WTC11 (cell line): ENCODE measurements around the gene ACP3. TPM values are rescaled to one million over a fixed set of nuclear protein-coding genes. Genes with fewer than 3 reads are reported as not detected.

Experiments
- ATAC-seq: fragments of 200-7000 bp; cut with Tn5 transposase; 2 replicates; pipeline ENCODE4 v1.10.0; 2021; ENCODE audit warnings: mild to moderate bottlenecking, moderate library complexity
- CTCF ChIA-PET: fragments of 300-600 bp; sonication (Branson Sonifier 250); formaldehyde crosslinking; loops from one replicate; lab custom pipeline; 2021; ENCODE audit warnings: antibody characterized with exemption; lab: Charles Lee
- POLR2A ChIA-PET: fragments of 350-600 bp; sonication (Branson Sonifier 250); formaldehyde crosslinking; loops from one replicate; lab custom pipeline; 2021; ENCODE audit warnings: antibody characterized with exemption; lab: Charles Lee
- DNase-seq: peaks from one replicate; pipeline ENCODE4 v3.0.0; 2021; ENCODE audit warnings: low spot score
- H3K27ac Mint-ChIP-seq: 2 replicates; pipeline ENCODE4 v1.8.0; 2021; ENCODE audit warnings: mixed read lengths
- H3K27me3 Mint-ChIP-seq: 2 replicates; pipeline ENCODE4 v1.8.0; 2021; ENCODE audit warnings: low read depth, mild to moderate bottlenecking, moderate library complexity, mixed read lengths
- H3K36me3 Mint-ChIP-seq: 2 replicates; pipeline ENCODE4 v1.8.0; 2021; ENCODE audit warnings: mixed read lengths
- H3K4me1 Mint-ChIP-seq: 2 replicates; pipeline ENCODE4 v1.8.0; 2022; ENCODE audit warnings: mixed read lengths
- H3K4me3 Mint-ChIP-seq: 2 replicates; pipeline ENCODE4 v1.8.0; 2021; ENCODE audit warnings: mild to moderate bottlenecking, moderate library complexity, mixed read lengths
- H3K9me3 Mint-ChIP-seq: 2 replicates; pipeline ENCODE4 v1.8.0; 2021; ENCODE audit warnings: mixed read lengths
- ATF3 ChIP-seq: sonication (generic); formaldehyde crosslinking; conservative IDR thresholded peaks from 2 replicates; pipeline ENCODE4 v1.8.1; 2022; ENCODE audit warnings: mild to moderate bottlenecking, missing genetic modification reagents
- CREB1 ChIP-seq: sonication (generic); formaldehyde crosslinking; IDR thresholded peaks from 2 replicates; pipeline ENCODE4 v1.8.0; 2023; ENCODE audit warnings: mild to moderate bottlenecking, missing genetic modification reagents
- CREM ChIP-seq: sonication (generic); formaldehyde crosslinking; IDR thresholded peaks from 2 replicates; pipeline ENCODE4 v1.8.1; 2022; ENCODE audit warnings: mild to moderate bottlenecking, missing genetic modification reagents, moderate library complexity
- ELF4 ChIP-seq: sonication (generic); formaldehyde crosslinking; IDR thresholded peaks from 2 replicates; pipeline ENCODE4 v1.8.1; 2022; ENCODE audit warnings: low read depth, mild to moderate bottlenecking, moderate library complexity, missing genetic modification reagents
- EMX1 ChIP-seq: fragments of 250-450 bp; sonication (Bioruptor Pico); IDR thresholded peaks from 2 replicates; pipeline ENCODE4 v1.8.0; 2021; ENCODE audit warnings: mild to moderate bottlenecking
- ETV6 ChIP-seq: sonication (generic); formaldehyde crosslinking; IDR thresholded peaks from 2 replicates; pipeline ENCODE4 v1.8.1; 2022; ENCODE audit warnings: mild to moderate bottlenecking, missing genetic modification reagents
- FOXJ3 ChIP-seq: sonication (generic); formaldehyde crosslinking; IDR thresholded peaks from 2 replicates; pipeline ENCODE4 v1.9.0; 2021; ENCODE audit warnings: missing genetic modification reagents, mild to moderate bottlenecking, borderline replicate concordance
- MYBL2 ChIP-seq: sonication (generic); formaldehyde crosslinking; IDR thresholded peaks from 2 replicates; pipeline ENCODE4 v1.8.1; 2023; ENCODE audit warnings: mild to moderate bottlenecking, moderate library complexity, missing genetic modification reagents
- NFE2L1 ChIP-seq: sonication (generic); formaldehyde crosslinking; IDR thresholded peaks from 2 replicates; pipeline ENCODE4 v1.8.1; 2023; ENCODE audit warnings: missing genetic modification reagents
- NFYB ChIP-seq: sonication (generic); formaldehyde crosslinking; conservative IDR thresholded peaks from 2 replicates; pipeline ENCODE4 v1.8.0; 2022; ENCODE audit warnings: low read depth, missing genetic modification reagents
- NR3C1 ChIP-seq: sonication (generic); formaldehyde crosslinking; conservative IDR thresholded peaks from 2 replicates; pipeline ENCODE4 v1.8.1; 2023; ENCODE audit warnings: low read depth, mild to moderate bottlenecking, missing genetic modification reagents
- RORB ChIP-seq: fragments of 250-450 bp; sonication (Bioruptor Pico); IDR thresholded peaks from 2 replicates; pipeline ENCODE4 v1.9.0; 2021; ENCODE audit warnings: mild to moderate bottlenecking
- SMAD3 ChIP-seq: sonication (generic); formaldehyde crosslinking; IDR thresholded peaks from 2 replicates; pipeline ENCODE4 v1.8.0; 2022; ENCODE audit warnings: missing genetic modification reagents, mild to moderate bottlenecking, borderline replicate concordance
- TEAD4 ChIP-seq: sonication (generic); formaldehyde crosslinking; IDR thresholded peaks from 2 replicates; pipeline ENCODE4 v1.8.0; 2022; ENCODE audit warnings: mild to moderate bottlenecking, missing genetic modification reagents
- ZBTB21 ChIP-seq: sonication (generic); formaldehyde crosslinking; IDR thresholded peaks from 2 replicates; pipeline ENCODE4 v1.8.1; 2023; ENCODE audit warnings: mild to moderate bottlenecking, missing genetic modification reagents, borderline replicate concordance
- ZNF138 ChIP-seq: sonication (generic); formaldehyde crosslinking; conservative IDR thresholded peaks from 2 replicates; pipeline ENCODE4 v1.8.1; 2022; ENCODE audit warnings: mild to moderate bottlenecking, moderate library complexity, missing genetic modification reagents
- ZNF281 ChIP-seq: sonication (generic); formaldehyde crosslinking; IDR thresholded peaks from 2 replicates; pipeline ENCODE4 v1.8.0; 2023; ENCODE audit warnings: mild to moderate bottlenecking, missing genetic modification reagents
- total RNA-seq: library from RNA; stranded (reverse); gene quantifications from 3 replicates; pipeline ENCODE4 v1.2.3, GENCODE V29; 2021
- TF ChIP-seq, protein P1 (sequence below): sonication (generic); formaldehyde crosslinking; IDR thresholded peaks from 2 replicates; pipeline ENCODE4 v1.8.0; 2023; ENCODE audit warnings: missing genetic modification reagents
- TF ChIP-seq, protein P2 (sequence below): sonication (generic); formaldehyde crosslinking; IDR thresholded peaks from 2 replicates; pipeline ENCODE4 v1.8.1; 2022; ENCODE audit warnings: mild to moderate bottlenecking, missing genetic modification reagents, moderate library complexity, borderline replicate concordance
- TF ChIP-seq, protein P3 (sequence below): sonication (generic); formaldehyde crosslinking; IDR thresholded peaks from 2 replicates; pipeline ENCODE4 v1.8.1; 2023; ENCODE audit warnings: mild to moderate bottlenecking, missing genetic modification reagents
- TF ChIP-seq, protein P4 (sequence below): sonication (generic); formaldehyde crosslinking; IDR thresholded peaks from 2 replicates; pipeline ENCODE4 v1.8.0; 2022; ENCODE audit warnings: mild to moderate bottlenecking, missing genetic modification reagents
- TF ChIP-seq, protein P5 (sequence below): sonication (generic); formaldehyde crosslinking; IDR thresholded peaks from 2 replicates; pipeline ENCODE4 v1.8.1; 2022; ENCODE audit warnings: low read depth, missing genetic modification reagents, borderline replicate concordance

The ACP3 gene
- total RNA-seq, 1 experiment from 2014 or later = 2.5 TPM

GRCh38 chr3:132332508-132332907 lies 15.3 kb downstream of the ACP3 start (continued):
- TF ChIP-seq ZNF281 (CRISPR knock-in tag) = no peak
- TF ChIP-seq, protein P1, sequence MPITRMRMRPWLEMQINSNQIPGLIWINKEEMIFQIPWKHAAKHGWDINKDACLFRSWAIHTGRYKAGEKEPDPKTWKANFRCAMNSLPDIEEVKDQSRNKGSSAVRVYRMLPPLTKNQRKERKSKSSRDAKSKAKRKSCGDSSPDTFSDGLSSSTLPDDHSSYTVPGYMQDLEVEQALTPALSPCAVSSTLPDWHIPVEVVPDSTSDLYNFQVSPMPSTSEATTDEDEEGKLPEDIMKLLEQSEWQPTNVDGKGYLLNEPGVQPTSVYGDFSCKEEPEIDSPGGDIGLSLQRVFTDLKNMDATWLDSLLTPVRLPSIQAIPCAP (CRISPR knock-in tag) = no peak
- no peak for TF ChIP-seq ZNF138 (CRISPR knock-in tag)
- TF ChIP-seq SMAD3 = no peak
- no peak for TF ChIP-seq ZBTB21 (CRISPR knock-in tag)
- TF ChIP-seq, all 79 proteins: peak for 0

DNA sequence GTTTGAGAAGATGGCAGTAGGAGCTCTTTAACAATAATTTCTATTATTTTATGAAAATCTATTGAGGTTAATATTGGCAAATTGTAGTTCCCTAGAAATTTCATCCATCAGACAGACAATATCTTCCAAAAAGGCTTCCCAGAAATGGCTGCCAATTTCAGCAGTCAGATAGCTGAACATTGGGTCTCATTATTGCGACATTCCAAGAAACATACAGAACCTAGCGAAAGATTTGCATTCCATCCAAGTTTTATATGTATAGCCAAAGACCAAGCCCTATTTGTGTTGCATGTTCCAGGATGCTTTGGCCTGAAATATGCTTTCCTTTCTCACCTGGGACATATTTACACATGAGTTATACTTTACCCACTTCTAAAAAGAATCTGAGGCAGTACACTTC lies 24.5 kb downstream of the ACP3 start:
- ATAC-seq (no peak), DNase-seq (no peak)
- Mint-ChIP-seq H3K27me3 (no peaks in the 10 kb centered on the region), H3K4me3 (no peak overlapping the region), H3K27ac (no peak overlapping the region), H3K36me3 (no peaks in the 10 kb centered on the region), H3K4me1 (peaks cover 16% of the 10 kb centered on the region), H3K9me3 (no peaks in the 10 kb centered on the region)
- CTCF ChIA-PET = interaction anchor here (0.6 to 4.0 kb wide), 20 partner anchors 9 to 443 kb away, joined by 3 to 147 read pairs (median 11); partner anchors contain the start of genes ACP3 and DNAJC13
- TF ChIP-seq, protein P2, sequence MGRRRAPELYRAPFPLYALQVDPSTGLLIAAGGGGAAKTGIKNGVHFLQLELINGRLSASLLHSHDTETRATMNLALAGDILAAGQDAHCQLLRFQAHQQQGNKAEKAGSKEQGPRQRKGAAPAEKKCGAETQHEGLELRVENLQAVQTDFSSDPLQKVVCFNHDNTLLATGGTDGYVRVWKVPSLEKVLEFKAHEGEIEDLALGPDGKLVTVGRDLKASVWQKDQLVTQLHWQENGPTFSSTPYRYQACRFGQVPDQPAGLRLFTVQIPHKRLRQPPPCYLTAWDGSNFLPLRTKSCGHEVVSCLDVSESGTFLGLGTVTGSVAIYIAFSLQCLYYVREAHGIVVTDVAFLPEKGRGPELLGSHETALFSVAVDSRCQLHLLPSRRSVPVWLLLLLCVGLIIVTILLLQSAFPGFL (CRISPR knock-in tag) = no peak
- TF ChIP-seq, protein P1 (CRISPR knock-in tag) = no peak
- TF ChIP-seq MYBL2 (CRISPR knock-in tag) = no peak
- no peak for TF ChIP-seq ELF4
- no peak for TF ChIP-seq NFE2L1
- no peak for TF ChIP-seq EMX1
- TF ChIP-seq, protein P3, sequence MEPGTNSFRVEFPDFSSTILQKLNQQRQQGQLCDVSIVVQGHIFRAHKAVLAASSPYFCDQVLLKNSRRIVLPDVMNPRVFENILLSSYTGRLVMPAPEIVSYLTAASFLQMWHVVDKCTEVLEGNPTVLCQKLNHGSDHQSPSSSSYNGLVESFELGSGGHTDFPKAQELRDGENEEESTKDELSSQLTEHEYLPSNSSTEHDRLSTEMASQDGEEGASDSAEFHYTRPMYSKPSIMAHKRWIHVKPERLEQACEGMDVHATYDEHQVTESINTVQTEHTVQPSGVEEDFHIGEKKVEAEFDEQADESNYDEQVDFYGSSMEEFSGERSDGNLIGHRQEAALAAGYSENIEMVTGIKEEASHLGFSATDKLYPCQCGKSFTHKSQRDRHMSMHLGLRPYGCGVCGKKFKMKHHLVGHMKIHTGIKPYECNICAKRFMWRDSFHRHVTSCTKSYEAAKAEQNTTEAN (CRISPR knock-in tag) = no peak
- no peak for TF ChIP-seq NFYB (CRISPR knock-in tag)
- TF ChIP-seq, protein P4, sequence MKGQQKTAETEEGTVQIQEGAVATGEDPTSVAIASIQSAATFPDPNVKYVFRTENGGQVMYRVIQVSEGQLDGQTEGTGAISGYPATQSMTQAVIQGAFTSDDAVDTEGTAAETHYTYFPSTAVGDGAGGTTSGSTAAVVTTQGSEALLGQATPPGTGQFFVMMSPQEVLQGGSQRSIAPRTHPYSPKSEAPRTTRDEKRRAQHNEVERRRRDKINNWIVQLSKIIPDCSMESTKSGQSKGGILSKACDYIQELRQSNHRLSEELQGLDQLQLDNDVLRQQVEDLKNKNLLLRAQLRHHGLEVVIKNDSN (CRISPR knock-in tag) = no peak
- no peak for TF ChIP-seq RORB
- no peak for TF ChIP-seq CREB1 (CRISPR knock-in tag)
- no peak for TF ChIP-seq NR3C1 (CRISPR knock-in tag)
- no peak for TF ChIP-seq TEAD4 (CRISPR knock-in tag)
- TF ChIP-seq ATF3 (CRISPR knock-in tag) = no peak
- no peak for TF ChIP-seq FOXJ3 (CRISPR knock-in tag)
- TF ChIP-seq, protein P5, sequence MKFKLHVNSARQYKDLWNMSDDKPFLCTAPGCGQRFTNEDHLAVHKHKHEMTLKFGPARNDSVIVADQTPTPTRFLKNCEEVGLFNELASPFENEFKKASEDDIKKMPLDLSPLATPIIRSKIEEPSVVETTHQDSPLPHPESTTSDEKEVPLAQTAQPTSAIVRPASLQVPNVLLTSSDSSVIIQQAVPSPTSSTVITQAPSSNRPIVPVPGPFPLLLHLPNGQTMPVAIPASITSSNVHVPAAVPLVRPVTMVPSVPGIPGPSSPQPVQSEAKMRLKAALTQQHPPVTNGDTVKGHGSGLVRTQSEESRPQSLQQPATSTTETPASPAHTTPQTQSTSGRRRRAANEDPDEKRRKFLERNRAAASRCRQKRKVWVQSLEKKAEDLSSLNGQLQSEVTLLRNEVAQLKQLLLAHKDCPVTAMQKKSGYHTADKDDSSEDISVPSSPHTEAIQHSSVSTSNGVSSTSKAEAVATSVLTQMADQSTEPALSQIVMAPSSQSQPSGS (CRISPR knock-in tag) = no peak
- TF ChIP-seq CREM = no peak
- TF ChIP-seq ETV6 (CRISPR knock-in tag) = no peak
- POLR2A ChIA-PET = no interaction called here
